Neural crest cell (in vitro differentiated cells): ENCODE data around the gene PTPRZ1. TPM values are rescaled to one million over a fixed set of nuclear protein-coding genes. Genes with fewer than 3 reads are reported as not detected.

Source experiments
- DNase-seq: peaks from one replicate; pipeline ENCODE4 v3.0.0; 2021; ENCODE audit warnings: low read depth, mixed read lengths, low spot score
- H3K27ac Mint-ChIP-seq: one replicate; pipeline ENCODE4 v1.8.0; 2021; ENCODE audit warnings: mild to moderate bottlenecking, mixed read lengths; ENCODE audit not compliant: unreplicated experiment
- H3K27me3 Mint-ChIP-seq: 2 replicates; pipeline ENCODE4 v1.8.0; 2021; ENCODE audit warnings: low read depth, mild to moderate bottlenecking, mixed read lengths
- H3K36me3 Mint-ChIP-seq: 2 replicates; pipeline ENCODE4 v1.8.0; 2021; ENCODE audit warnings: low read depth, mild to moderate bottlenecking, mixed read lengths
- H3K4me1 Mint-ChIP-seq: 2 replicates; pipeline ENCODE4 v1.8.0; 2021; ENCODE audit warnings: mixed read lengths
- H3K4me3 Mint-ChIP-seq: one replicate; pipeline ENCODE4 v1.8.0; 2021; ENCODE audit warnings: mild to moderate bottlenecking, mixed read lengths
- H3K9me3 Mint-ChIP-seq: 2 replicates; pipeline ENCODE4 v1.8.0; 2021; ENCODE audit warnings: mixed read lengths
- total RNA-seq: library from RNA; stranded (reverse); gene quantifications from 2 replicates; pipeline ENCODE4 v1.2.1, GENCODE V29; 2021
- TF ChIP-seq, protein P1 (sequence below): fragments of 200-600 bp; sonication (generic); conservative IDR thresholded peaks from 2 replicates; pipeline ENCODE4 v1.5.0; 2021; ENCODE audit warnings: antibody characterized with exemption, mild to moderate bottlenecking

Gene PTPRZ1
- total RNA-seq, 1 donor from 2014 or later: 202 TPM

DNA sequence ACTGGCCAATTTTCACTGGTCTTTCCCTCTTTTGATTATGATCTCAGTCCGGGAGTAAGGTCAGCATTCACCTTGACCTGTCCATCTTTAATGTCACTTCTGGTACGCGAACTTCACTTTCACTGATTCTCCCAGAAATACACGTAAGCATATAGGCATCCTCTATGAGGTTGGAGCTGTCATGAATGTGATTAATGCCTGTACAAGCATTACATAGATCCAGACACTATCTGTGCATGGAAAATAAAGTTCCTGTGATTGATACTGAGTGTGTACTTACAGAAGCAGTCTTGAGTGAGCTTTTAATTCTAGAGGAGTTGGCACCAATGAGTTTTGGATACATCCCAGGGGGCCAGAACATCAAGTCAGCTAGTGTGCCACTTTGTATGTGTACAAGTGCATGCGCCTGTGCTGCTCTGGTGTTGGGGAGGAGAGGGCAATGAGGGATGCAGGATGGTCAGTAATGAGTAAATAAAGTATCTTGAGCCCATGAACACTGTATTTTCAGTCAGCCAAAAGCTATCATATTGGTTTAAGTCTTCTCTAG is 6.0 kb downstream of the PTPRZ1 start:
- H3K27me3 Mint-ChIP-seq: no peaks in the 10 kb centered on the region
- DNase-seq: no peak
- H3K36me3 Mint-ChIP-seq: peaks cover 2% of the 10 kb centered on the region
- no peaks in the 10 kb centered on the region for H3K9me3 Mint-ChIP-seq
- TF ChIP-seq, protein P1, sequence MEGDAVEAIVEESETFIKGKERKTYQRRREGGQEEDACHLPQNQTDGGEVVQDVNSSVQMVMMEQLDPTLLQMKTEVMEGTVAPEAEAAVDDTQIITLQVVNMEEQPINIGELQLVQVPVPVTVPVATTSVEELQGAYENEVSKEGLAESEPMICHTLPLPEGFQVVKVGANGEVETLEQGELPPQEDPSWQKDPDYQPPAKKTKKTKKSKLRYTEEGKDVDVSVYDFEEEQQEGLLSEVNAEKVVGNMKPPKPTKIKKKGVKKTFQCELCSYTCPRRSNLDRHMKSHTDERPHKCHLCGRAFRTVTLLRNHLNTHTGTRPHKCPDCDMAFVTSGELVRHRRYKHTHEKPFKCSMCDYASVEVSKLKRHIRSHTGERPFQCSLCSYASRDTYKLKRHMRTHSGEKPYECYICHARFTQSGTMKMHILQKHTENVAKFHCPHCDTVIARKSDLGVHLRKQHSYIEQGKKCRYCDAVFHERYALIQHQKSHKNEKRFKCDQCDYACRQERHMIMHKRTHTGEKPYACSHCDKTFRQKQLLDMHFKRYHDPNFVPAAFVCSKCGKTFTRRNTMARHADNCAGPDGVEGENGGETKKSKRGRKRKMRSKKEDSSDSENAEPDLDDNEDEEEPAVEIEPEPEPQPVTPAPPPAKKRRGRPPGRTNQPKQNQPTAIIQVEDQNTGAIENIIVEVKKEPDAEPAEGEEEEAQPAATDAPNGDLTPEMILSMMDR: no peak
- peaks cover 77% of the 10 kb centered on the region for H3K4me1 Mint-ChIP-seq
- H3K4me3 Mint-ChIP-seq: peak overlapping the region; percentile 11
- no peak overlapping the region for H3K27ac Mint-ChIP-seq

DNA sequence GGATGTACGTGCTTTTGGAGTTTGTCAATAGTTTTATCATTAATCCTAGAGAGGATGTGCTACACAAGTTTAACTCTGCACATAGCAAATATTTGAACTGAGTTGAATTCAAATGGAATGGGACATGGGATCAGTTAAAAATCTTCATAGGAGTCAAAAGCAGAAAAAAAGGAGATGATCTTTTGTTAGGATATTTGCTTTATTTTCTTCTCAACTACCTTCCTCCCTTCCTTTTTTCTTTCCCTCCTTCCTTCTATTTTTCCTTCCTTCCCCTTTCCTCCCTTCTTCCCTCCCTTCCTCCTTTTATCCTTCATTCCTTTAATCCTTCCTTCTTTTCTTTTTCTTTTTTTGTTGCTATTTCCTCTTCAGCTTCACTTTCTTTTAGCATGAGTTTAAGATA is 6.6 kb downstream of the PTPRZ1 start:
- Mint-ChIP-seq H3K9me3 (no peaks in the 10 kb centered on the region), H3K27ac (no peak overlapping the region), H3K4me1 (peaks cover 78% of the 10 kb centered on the region), H3K27me3 (no peaks in the 10 kb centered on the region), H3K36me3 (peaks cover 2% of the 10 kb centered on the region), H3K4me3 (peak overlapping the region; percentile 20)
- TF ChIP-seq, protein P1: no peak
- DNase-seq: no peak

DNA sequence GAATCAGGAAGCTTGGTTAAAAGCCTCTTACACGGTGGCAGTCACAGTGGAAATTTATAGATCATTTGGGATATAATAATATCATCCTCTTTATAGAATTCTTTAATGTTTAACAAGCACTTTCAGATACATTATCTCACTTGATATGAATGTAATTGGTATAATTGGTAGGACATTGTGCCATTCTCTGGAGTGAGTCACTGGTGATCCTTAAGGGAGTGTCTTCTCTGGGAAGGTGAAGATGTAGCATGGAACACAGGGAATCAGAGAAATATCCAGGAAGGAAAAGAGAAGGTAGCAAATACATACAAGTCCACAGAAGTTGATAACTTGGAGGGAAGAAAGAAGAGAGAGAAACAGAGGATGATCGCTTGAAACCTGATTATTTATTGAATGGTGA is 9.8 kb downstream of the PTPRZ1 start:
- Mint-ChIP-seq H3K9me3 (no peaks in the 10 kb centered on the region), H3K4me1 (peaks cover 71% of the 10 kb centered on the region), H3K36me3 (peaks cover 5% of the 10 kb centered on the region), H3K27ac (no peak overlapping the region), H3K27me3 (no peaks in the 10 kb centered on the region), H3K4me3 (no peak overlapping the region)
- DNase-seq: no peak
- TF ChIP-seq, protein P1: no peak

DNA sequence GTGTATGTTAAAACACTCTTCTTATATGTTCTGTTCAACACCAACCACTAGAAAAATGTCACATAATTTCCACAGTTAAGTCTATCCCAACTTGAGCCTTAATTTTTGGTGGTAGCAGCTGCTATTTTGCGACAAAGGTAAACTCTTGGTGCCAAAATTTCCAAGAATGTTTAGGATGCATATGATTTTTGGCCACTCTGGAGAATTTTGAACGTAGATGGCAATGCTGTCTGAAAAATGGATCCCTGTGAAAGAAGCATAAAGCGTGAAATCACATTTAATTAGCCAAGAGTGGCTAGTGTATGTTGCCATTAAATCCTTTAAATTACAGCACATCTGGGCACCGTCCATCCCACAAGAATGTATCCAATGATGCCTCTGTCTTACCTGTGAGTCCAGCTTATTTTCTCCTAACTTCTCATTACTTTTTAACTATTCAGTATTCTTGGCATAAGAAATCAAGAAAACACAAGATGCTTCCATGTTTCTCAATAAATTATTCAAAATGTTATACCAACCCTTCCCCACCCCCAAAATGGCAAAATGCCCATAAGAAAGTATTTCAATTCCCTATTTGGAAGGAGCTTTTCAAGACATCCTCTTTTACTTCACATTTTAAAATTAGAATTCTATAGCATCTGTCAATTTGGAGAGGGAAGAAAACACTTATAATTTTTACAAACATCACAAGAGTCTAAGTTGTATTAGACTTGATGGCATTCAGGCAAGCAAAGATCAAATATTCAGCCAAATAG is 12.4 kb downstream of the PTPRZ1 start:
- no peaks in the 10 kb centered on the region for H3K27me3 Mint-ChIP-seq
- H3K4me1 Mint-ChIP-seq: peaks cover 55% of the 10 kb centered on the region
- H3K36me3 Mint-ChIP-seq: peaks cover 5% of the 10 kb centered on the region
- no peak overlapping the region for H3K27ac Mint-ChIP-seq
- H3K4me3 Mint-ChIP-seq: no peak overlapping the region
- TF ChIP-seq, protein P1: no peak
- no peak for DNase-seq
- no peaks in the 10 kb centered on the region for H3K9me3 Mint-ChIP-seq

DNA sequence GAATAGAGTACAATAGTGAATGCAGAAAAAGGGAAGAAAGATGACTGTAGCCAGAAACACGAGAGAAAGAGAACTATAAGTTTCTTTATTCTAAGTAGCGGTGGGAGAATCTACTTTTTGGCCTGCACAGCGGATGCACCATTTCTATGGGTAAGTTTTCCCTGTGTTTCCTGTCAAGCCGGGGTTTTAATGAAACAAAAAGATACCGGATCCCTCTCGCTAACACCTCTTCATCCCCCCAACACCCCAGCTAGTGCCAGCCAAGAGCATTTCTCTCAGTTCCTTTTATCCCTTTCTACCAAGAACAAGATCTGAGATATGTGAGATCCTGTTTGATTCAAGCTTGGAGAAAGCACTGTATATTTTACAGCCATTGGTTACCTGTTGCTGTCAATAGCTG is 14.7 kb downstream of the PTPRZ1 start:
- H3K36me3 Mint-ChIP-seq: peaks cover 8% of the 10 kb centered on the region
- no peaks in the 10 kb centered on the region for H3K27me3 Mint-ChIP-seq
- DNase-seq: no peak
- TF ChIP-seq, protein P1: no peak
- H3K9me3 Mint-ChIP-seq: peaks cover 2% of the 10 kb centered on the region
- peaks cover 36% of the 10 kb centered on the region for H3K4me1 Mint-ChIP-seq
- H3K4me3 Mint-ChIP-seq: no peak overlapping the region
- H3K27ac Mint-ChIP-seq: peak overlapping the region; percentile 44
